HG03558 (cell line): Measurements from ENCODE around the gene CSRP1.
A peak's percentile ranks its signal among the peaks of the same experiment; 100 is the strongest.
"Not testable (repeated sequence)": the region's sequence is repeated elsewhere in the genome, so short reads cannot be mapped to it uniquely, and the experiment has no call there.

ENCODE experiments used
- ATAC-seq: cut with Tn5 transposase; IDR thresholded peaks from one replicate; pipeline ENCODE4 v1.9.1; 2021; ENCODE audit warnings: moderate number of reproducible peaks; ENCODE audit not compliant: unreplicated experiment; ENCODE audit errors: extremely low read depth

Gene CSRP1

DNA sequence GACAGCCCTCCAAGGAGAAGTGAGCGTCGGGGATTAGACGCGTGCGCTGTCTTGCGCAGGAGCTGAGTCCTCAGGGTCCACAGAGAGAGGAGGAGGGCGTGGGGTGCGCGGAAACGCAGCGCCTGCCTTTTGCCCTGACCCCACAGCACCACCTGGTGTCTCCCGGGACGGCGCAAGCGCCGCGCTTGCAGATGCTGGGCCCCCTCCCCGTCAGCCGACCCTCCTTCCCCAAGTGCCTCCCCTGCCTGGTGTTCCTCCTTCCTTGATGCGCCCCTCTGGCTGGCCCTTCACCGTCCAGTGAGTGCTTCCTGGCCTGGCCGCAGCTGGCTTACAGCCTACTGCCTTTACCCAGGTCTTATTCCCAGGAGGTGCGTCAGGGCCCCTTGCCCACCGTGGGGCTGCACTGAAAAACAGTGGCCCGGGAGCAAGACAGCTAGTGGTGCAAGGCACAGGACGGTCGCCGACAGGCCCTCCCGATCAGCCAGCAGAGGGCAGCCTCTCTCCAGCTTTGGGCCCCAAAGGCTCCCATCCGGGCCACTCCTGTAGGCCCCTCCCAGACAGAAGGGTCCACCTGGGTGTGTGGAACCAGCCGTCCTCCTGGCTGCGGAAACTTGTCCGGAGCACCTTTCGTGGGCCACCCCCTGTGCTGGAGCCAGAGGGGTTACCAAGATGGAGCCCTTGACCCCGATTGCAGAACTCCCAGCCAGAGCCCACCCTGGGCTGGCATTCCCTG is 25.0 kb downstream of the CSRP1 start:
- ATAC-seq, result peak; percentile 45

DNA sequence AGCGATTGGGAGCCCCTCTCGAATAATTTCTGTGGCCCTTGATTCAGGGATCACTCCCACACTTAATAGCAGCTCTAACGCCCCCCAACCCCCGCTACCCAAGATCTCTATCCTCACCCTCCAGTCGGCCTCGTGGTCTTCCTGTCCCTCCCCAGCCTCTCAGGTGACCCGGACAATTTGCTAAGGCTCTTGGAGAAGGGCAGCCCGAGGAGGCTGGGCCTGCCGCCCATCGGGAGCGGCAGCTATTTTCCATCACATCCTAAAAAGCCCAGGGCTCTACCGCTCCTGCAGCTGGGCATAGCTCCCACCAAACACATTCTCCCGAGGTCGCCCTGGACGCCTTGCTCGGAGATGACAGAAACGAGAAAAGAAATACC is 25.9 kb downstream of the CSRP1 start:
- ATAC-seq, result no peak

DNA sequence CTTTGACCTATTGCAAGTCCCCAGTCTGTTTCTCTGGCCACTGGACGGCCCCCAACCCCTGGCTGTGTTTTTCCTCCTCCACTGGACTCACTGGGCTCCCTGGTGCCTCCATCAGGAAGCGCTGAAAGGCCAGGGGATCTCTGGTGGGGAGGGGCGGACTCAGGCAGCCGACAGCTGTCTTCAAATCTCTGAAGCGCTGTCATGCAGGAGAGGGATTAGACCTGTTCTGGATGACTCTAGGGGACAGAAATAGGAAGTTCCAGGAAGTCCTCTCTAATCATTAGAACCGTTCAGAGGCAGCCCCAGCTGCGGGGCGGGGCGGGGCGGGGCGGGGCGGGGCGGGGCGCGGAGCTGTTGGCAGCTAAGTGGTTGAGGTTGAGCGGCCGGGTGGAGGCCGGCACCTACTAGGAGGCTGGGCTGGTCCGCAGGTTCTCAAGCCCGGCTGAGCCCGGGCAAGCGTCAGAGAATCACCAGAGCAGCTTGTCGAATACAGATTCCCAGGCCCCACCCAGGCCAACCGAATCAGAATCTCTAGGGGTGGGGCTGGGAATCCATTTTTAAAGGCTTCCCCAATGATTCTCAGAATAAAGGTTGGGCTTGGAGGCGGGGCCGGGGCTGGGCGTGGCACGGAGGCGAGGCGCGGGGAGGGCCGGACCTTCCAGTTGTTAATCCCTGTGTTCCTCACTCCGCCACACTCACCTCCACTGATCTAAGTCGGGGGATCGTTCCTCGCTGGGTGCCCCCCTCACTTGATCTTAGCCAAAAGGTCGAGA is 26.5 kb downstream of the CSRP1 start:
- ATAC-seq, result no peak

DNA sequence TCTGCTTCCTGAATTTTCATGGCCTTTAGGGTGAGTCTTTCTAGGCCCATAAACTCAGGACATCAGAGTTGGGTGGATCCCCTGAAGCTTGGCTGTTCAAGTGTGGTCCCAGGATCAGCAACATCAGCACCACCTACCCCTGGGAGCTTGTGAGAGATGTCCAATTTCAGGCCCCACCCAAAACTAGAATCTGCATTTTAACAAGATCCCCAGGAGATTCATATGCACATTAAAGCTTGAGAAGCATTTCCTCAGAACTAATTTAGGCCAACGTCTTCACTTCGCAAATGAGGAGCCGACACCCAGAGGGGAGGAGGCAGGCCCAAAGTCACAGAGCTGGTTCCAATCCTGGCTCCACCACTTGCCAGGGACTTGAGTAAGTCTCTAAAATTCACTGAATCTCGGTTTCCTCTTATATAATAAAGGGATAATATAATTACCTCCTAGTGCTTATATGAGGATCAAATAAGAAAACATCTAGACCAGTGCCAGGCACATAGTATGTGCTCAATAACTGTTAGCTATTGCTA is 27.7 kb downstream of the CSRP1 start:
- no peak for ATAC-seq

DNA sequence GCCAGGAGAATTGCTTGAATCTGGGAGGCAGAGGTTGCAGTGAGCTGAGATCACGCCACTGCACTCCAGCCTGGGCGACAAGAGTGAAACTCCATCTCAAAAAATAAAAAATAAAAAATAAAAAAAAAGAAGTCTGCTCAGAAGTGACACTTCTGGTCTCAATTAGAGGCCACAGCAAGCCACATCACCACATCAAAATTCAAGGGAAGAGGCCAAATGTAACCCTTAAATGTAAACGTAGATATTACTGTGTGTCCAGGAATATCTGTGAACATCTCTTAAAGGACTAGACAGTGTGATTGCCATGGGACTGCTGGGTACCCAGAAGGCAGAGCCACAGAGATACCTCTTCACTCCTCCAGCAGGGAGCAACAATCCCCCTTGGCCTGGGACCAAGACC is 28.3 kb downstream of the CSRP1 start:
- not testable (repeated sequence) for ATAC-seq

DNA sequence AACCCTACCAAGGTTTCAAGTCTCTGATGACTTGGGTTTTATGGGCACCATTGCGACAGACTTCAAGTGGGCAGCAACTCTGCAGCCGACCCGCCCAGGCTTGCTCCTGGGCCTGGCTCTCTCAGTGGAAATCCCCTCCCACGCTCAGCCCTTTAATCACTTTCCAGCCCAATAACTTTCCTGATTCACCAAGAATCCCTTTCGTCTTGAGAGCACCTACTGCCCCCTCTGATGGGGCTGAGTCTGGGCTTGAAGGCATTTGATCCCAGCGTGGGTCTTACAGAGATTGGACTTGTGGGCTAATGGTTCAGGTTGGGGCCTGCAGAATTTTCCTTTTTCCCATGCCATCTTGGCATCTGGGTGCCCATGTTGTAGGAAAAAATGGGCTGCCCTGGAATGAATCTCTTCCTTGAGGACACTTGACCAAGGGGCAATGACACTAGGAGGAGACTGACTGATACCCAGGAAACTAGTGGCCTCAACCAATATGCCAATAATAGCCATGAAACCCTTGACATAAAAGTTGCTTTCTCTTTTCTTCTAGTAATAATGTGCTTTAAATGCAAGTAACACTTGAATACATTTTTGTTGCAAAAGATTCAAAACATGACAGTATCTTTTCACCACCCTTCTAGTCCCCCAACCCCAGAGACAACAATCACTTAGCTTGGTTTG is 30.1 kb downstream of the CSRP1 start:
- no peak for ATAC-seq

- no peak for ATAC-seq
Observed at GRCh38 chr1:201475915-201476669, 30.8 kb downstream of the CSRP1 start.

GRCh38 chr1:201475130-201475529 is 31.8 kb downstream of the CSRP1 start:
- no peak for ATAC-seq

DNA sequence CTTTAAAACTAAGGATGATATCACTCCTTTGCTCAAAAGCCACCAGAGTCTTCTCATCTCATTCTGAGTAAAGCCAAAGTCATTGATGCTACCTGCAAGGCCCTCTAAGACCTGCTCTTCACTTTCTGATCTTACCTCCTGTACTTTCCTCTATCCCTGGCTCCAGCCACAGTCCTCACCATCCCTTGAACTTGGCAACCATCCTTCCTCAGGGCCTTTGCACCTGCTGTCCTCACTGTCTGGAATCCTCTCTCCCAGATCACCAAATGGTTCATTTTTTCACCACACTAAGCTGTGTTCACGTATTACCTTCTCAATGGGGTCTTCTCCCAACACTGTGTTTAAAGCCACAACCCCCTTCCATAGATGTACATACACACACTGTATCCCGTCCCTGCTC is 33.6 kb downstream of the CSRP1 start:
- no peak for ATAC-seq

- not testable (repeated sequence) for ATAC-seq
Observed at GRCh38 chr1:201472321-201472720, 34.6 kb downstream of the CSRP1 start.

DNA sequence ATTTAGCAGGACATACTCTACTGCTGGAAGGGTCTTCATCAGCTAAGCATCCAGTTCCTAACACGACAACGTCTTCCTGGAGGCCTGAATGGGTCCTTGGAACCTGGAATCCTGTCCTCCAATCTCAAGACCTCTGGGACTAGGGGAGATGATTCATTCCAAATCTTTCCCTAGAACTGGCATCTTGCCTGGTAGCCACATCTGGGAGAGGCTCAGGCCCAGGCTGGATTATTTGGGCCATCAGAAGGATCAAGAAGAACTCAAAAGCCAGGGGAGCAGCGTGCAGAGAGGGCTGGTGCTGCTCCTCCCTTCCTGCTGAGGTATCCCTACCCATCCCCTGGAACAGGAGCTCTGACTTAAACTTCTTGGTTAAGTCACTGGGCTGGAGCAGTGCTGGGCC is 35.2 kb downstream of the CSRP1 start:
- no peak for ATAC-seq

DNA sequence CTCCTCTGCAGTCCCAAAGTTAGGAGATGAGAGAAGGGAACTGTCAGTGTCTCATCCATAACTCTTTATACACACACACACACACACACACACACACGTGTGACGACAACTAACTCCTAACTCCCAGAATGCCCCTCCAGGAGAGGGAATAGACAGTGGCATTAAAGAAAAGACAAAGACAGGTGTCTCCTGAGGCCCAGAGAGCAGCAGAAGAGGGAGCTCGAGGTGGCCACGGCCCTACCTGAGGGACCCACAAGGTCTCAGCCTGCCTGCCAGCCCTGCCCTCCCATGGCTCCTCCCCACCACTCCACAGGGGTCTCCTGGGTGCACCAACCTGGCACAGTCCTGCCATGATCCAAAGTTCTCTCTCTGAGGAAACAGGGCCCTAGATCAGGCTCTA is 36.3 kb downstream of the CSRP1 start:
- no peak for ATAC-seq

- no peak for ATAC-seq
Observed at GRCh38 chr1:201469645-201470074, 37.3 kb downstream of the CSRP1 start.

- ATAC-seq, result no peak
Observed at GRCh38 chr1:201468844-201469644, 37.9 kb downstream of the CSRP1 start, which contains the start of gene PHLDA3. TSS of gene PHLDA3 (minus strand) at chr1:201469188. CDS start at chr1:201468786, 402 bp downstream.

DNA sequence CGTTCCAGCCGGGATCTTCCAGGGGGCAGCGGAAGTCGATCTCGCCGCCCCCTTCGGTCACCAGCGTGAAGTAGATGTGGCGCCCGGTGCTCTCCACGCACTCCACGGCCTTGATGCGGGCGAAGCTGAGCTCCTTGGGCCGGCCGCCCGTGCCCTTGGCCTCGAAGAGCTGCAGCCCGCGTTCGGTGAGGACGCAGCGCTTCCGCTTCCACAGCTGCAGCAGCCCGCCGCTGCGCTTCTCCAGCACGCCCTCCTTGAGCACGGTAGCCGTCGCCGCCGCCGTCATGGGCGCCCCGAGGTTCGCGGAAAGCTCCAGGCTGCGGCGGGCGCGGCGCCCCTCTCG is 38.5 kb downstream of the CSRP1 start:
- ATAC-seq, result no peak

GRCh38 chr1:201466492-201466891 is 40.4 kb downstream of the CSRP1 start:
- no peak for ATAC-seq

- ATAC-seq, result no peak
Observed at GRCh38 chr1:201465698-201466290, 41.1 kb downstream of the CSRP1 start.

- ATAC-seq, result no peak
Observed at GRCh38 chr1:201463071-201463552, 43.8 kb downstream of the CSRP1 start.
